ENCODE data around the gene DNER. TPM values are rescaled to one million over a fixed set of nuclear protein-coding genes. Genes with fewer than 3 reads are reported as not detected.
"Not testable (repeated sequence)": the region's sequence is repeated elsewhere in the genome, so short reads cannot be mapped to it uniquely, and the experiment has no call there.

The DNER gene, protein sequence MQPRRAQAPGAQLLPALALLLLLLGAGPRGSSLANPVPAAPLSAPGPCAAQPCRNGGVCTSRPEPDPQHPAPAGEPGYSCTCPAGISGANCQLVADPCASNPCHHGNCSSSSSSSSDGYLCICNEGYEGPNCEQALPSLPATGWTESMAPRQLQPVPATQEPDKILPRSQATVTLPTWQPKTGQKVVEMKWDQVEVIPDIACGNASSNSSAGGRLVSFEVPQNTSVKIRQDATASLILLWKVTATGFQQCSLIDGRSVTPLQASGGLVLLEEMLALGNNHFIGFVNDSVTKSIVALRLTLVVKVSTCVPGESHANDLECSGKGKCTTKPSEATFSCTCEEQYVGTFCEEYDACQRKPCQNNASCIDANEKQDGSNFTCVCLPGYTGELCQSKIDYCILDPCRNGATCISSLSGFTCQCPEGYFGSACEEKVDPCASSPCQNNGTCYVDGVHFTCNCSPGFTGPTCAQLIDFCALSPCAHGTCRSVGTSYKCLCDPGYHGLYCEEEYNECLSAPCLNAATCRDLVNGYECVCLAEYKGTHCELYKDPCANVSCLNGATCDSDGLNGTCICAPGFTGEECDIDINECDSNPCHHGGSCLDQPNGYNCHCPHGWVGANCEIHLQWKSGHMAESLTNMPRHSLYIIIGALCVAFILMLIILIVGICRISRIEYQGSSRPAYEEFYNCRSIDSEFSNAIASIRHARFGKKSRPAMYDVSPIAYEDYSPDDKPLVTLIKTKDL
- total RNA-seq = under 1 TPM; 0.11 to 0.18 TPM
- polyA plus RNA-seq (2013, experiment 1 of 2) = 55.8 TPM
- polyA plus RNA-seq (2013, experiment 2 of 2) = 55.3 TPM
- long read RNA-seq, experiment 1 = 0 reads
- long read RNA-seq, experiment 2 = 0 reads
- long read RNA-seq, experiment 3 = 0 reads
- long read RNA-seq, experiment 4 = 0 reads

DNA sequence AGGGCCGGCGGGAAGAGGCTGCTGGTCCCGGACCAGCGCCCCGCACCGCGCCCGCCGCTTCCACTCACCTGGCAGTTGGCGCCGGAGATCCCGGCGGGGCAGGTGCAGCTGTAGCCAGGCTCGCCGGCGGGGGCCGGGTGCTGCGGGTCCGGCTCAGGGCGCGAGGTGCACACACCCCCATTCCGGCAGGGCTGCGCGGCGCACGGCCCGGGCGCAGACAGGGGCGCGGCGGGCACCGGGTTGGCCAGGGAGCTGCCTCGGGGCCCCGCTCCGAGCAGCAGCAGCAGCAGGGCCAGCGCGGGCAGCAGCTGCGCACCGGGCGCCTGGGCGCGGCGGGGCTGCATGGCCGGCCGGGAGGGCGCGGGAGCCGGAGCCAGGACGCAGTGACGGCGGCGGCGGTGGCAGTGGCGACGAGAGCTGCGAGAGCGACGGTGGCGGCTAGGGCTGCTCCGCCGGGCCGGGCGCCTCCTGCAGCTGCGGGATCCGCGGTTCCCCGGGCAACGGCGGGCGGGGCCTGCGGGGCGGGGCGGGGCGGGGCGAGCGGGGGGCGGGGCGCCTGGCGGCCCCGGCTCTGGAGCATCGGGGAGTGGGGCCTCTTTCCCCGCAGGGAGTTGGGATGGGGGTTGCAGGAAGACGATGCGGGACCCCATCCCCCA, at the start of gene DNER:
Gene DNER, minus strand, starts transcription at position 476 of the 656 bp plus-strand sequence. Its CDS starts 132 bp downstream, at position 344.
- peak; percentile 89 for DNase-seq
- H3K27ac ChIP-seq (ENCODE audit: low read depth, low read length) = no peak within 1 kb of the TSS
- H3K36me3 ChIP-seq (ENCODE audit: control insufficient read depth, insufficient read depth, low read length) = no peaks in the 10 kb centered on the region
- H3K4me1 Mint-ChIP-seq = peaks cover 5% of the 10 kb centered on the region
- H3K9ac ChIP-seq (ENCODE audit: extremely low read depth, low read length, poor library complexity, severe bottlenecking) = no peak within 1 kb of the TSS
- peaks cover 93% of the 10 kb centered on the region for H3K27me3 ChIP-seq (ENCODE audit: control insufficient read depth, insufficient read depth, low read length, poor library complexity, severe bottlenecking)
- no peaks in the 10 kb centered on the region for H3K9me3 ChIP-seq (ENCODE audit: control insufficient read depth, low read length)
- TF ChIP-seq, protein P1, sequence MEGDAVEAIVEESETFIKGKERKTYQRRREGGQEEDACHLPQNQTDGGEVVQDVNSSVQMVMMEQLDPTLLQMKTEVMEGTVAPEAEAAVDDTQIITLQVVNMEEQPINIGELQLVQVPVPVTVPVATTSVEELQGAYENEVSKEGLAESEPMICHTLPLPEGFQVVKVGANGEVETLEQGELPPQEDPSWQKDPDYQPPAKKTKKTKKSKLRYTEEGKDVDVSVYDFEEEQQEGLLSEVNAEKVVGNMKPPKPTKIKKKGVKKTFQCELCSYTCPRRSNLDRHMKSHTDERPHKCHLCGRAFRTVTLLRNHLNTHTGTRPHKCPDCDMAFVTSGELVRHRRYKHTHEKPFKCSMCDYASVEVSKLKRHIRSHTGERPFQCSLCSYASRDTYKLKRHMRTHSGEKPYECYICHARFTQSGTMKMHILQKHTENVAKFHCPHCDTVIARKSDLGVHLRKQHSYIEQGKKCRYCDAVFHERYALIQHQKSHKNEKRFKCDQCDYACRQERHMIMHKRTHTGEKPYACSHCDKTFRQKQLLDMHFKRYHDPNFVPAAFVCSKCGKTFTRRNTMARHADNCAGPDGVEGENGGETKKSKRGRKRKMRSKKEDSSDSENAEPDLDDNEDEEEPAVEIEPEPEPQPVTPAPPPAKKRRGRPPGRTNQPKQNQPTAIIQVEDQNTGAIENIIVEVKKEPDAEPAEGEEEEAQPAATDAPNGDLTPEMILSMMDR (conservative IDR thresholded peaks at IDR 0.05) = peak; percentile 0
- H3K36me3 Mint-ChIP-seq (ENCODE audit: low read depth) = no peaks in the 10 kb centered on the region
- H3K27me3 Mint-ChIP-seq (ENCODE audit: insufficient read depth) = peaks cover 81% of the 10 kb centered on the region
- peak within 1 kb of the TSS; percentile 48 for H3K4me3 Mint-ChIP-seq
- H3K4me1 ChIP-seq (ENCODE audit: control insufficient read depth, insufficient read depth, low read length) = no peaks in the 10 kb centered on the region
- 0% methylated on average over 15 to 83 of the region's 84 CpGs for WGBS, 2 experiments (ENCODE audit: insufficient coverage in 1 of 2, insufficient read length in 1 of 2)
- H3K27ac Mint-ChIP-seq = no peak within 1 kb of the TSS
- peak within 1 kb of the TSS; percentile 70 for H3K4me3 ChIP-seq (ENCODE audit: low read length)
- H3K9me3 Mint-ChIP-seq = no peaks in the 10 kb centered on the region

DNA sequence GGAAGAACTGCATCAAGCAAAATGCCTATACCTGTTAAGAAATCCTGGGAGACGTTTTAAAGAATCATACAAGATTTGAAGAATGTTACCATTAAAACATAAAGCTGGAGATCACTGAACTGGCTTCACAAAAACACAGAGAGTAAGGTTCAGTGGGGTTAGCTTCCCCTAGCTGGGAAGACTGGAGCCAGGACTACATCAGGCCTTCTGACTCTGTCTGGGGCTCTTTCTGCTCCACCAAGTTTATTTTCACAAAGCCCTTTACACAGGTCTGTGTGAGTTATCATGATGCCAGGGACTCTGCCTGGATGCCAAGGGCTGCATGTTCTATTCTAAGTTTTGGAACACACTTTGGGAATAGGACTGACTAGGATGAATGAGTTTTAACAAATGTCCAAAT, 47.3 kb upstream of the DNER start:
- Mint-ChIP-seq H3K27ac (no peak overlapping the region), H3K9me3 (no peaks in the 10 kb centered on the region), H3K36me3 (ENCODE audit: low read depth) (peaks cover 28% of the 10 kb centered on the region), H3K27me3 (ENCODE audit: insufficient read depth) (no peaks in the 10 kb centered on the region), H3K4me1 (peaks cover 2% of the 10 kb centered on the region), H3K4me3 (no peak overlapping the region)
- no peaks in the 10 kb centered on the region for H3K9me3 ChIP-seq (ENCODE audit: control insufficient read depth, low read length)
- TF ChIP-seq, protein P1 (conservative IDR thresholded peaks at IDR 0.05) = no peak
- no peaks in the 10 kb centered on the region for H3K27me3 ChIP-seq (ENCODE audit: control insufficient read depth, insufficient read depth, low read length, poor library complexity, severe bottlenecking)
- no peak for DNase-seq
- no peaks in the 10 kb centered on the region for H3K4me1 ChIP-seq (ENCODE audit: control insufficient read depth, insufficient read depth, low read length)
- H3K36me3 ChIP-seq (ENCODE audit: control insufficient read depth, insufficient read depth, low read length) = peaks cover 37% of the 10 kb centered on the region
- H3K9ac ChIP-seq (ENCODE audit: extremely low read depth, low read length, poor library complexity, severe bottlenecking) = no peak overlapping the region
- H3K4me3 ChIP-seq (ENCODE audit: low read length) = no peak overlapping the region
- H3K27ac ChIP-seq (ENCODE audit: low read depth, low read length) = no peak overlapping the region
- 83 to 95% methylated on average over 1 of the region's 1 CpG for WGBS, 2 experiments (ENCODE audit: insufficient coverage in 1 of 2, insufficient read length in 1 of 2)

DNA sequence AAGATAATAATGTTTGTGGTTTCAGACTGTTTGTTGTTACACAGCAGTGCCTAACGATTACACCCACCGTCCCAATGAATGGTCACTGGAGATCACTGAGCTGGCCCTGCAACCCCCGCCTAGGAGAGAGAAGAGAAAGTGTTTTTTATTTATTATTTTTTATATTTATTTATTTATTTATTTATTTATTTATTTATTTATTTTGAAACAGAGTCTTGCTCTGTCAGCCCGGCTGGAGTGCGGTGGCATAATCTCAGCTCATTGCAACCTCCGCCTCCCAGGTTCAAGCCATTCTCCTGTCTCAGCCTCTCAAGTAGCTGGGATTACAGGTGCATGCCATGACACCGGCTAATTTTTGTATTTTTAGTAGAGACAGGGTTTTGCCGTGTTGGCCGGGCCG, 43.1 kb upstream of the DNER start:
- not testable (repeated sequence) for H3K27ac Mint-ChIP-seq; DNase-seq; H3K9me3 ChIP-seq (ENCODE audit: control insufficient read depth, low read length)

More for the DNA sequence above, 43.1 kb upstream of the DNER start:
- not testable (repeated sequence) for H3K36me3 Mint-ChIP-seq (ENCODE audit: low read depth); H3K4me3 Mint-ChIP-seq; H3K27me3 Mint-ChIP-seq (ENCODE audit: insufficient read depth); H3K4me3 ChIP-seq (ENCODE audit: low read length); H3K9ac ChIP-seq (ENCODE audit: extremely low read depth, low read length, poor library complexity, severe bottlenecking); H3K4me1 ChIP-seq (ENCODE audit: control insufficient read depth, insufficient read depth, low read length); H3K27me3 ChIP-seq (ENCODE audit: control insufficient read depth, insufficient read depth, low read length, poor library complexity, severe bottlenecking); H3K4me1 Mint-ChIP-seq; H3K36me3 ChIP-seq (ENCODE audit: control insufficient read depth, insufficient read depth, low read length); H3K9me3 Mint-ChIP-seq; H3K27ac ChIP-seq (ENCODE audit: low read depth, low read length)
- 93 to 95% methylated on average over 2 to 9 of the region's 10 CpGs for WGBS, 2 experiments (ENCODE audit: insufficient coverage in 1 of 2, insufficient read length in 1 of 2)
